ENCODE measurements around the gene MAPK10.

The MAPK10 gene

DNA sequence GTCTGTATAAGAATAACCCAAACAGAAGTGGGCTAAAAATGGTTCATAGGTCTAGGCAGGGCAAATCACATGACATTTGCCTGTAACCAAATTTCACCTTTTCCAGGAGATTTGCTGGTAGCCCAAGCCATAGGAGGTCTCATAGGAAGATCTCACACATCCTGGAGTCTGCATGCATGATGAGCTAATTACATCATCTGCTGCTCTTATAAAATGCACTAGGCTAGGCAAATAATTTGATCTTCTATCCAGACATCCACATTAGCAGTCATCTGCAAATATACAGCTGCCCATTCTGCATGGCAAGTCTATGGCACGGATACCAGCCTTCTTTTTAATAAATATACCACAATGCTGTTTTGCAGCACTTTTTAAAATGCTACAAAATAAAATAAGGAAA lies 87.2 kb downstream of the MAPK10 start:
- no peak for DNase-seq (ENCODE audit: low read depth, low spot score)
- TF ChIP-seq, protein P1, sequence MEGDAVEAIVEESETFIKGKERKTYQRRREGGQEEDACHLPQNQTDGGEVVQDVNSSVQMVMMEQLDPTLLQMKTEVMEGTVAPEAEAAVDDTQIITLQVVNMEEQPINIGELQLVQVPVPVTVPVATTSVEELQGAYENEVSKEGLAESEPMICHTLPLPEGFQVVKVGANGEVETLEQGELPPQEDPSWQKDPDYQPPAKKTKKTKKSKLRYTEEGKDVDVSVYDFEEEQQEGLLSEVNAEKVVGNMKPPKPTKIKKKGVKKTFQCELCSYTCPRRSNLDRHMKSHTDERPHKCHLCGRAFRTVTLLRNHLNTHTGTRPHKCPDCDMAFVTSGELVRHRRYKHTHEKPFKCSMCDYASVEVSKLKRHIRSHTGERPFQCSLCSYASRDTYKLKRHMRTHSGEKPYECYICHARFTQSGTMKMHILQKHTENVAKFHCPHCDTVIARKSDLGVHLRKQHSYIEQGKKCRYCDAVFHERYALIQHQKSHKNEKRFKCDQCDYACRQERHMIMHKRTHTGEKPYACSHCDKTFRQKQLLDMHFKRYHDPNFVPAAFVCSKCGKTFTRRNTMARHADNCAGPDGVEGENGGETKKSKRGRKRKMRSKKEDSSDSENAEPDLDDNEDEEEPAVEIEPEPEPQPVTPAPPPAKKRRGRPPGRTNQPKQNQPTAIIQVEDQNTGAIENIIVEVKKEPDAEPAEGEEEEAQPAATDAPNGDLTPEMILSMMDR (IDR thresholded peaks at IDR 0.05; ENCODE audit: insufficient read depth, low read length, missing control alignments): no peak
- H3K4me3 ChIP-seq (ENCODE audit: low read depth, low read length): no peak overlapping the region
- POLR2A ChIA-PET: no interaction called here
- CTCF ChIA-PET: no interaction called here

DNA sequence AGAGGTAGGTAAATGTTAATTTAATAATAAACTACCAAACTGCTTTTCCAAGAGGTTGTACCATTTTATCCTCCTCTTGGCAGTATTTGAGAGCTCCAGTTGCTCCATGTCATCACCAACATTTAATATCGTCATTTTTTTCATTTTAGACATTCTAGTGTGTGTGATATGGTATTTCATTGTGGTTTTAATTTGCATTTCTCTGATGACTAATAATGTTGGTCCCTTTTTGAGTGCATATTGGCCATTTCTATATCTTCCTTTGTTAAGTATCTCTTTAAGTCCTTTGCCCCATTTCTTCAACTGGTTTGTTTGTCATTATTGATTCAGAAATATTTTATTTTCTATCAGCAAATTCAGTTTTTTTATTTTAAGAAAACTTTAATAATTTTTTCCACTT lies 88.8 kb downstream of the MAPK10 start:
- H3K4me3 ChIP-seq (ENCODE audit: low read depth, low read length): no peak overlapping the region
- ChIA-PET POLR2A (no interaction called here), CTCF (no interaction called here)
- TF ChIP-seq, protein P1 (IDR thresholded peaks at IDR 0.05; ENCODE audit: insufficient read depth, low read length, missing control alignments): no peak
- DNase-seq (ENCODE audit: low read depth, low spot score): no peak

DNA sequence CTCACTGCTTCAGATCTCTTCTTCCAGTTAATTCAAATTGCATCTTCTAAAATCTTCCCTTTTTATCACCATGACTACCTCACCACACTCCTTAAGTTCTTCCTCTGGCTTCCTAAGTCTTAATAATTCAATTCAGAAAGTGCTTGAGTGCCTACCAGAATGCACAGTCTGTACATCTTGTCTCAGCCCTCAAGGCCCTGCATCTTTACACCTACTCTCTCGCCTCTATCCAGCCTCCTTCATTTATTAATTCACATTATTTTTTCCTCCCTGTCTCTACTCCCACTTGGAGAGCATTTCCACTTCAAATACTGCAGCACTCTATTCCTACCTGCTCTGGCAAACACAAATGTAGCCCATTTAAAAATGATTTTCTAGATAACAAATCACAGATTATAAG lies 90.5 kb downstream of the MAPK10 start:
- CTCF ChIA-PET: no interaction called here
- TF ChIP-seq, protein P1 (IDR thresholded peaks at IDR 0.05; ENCODE audit: insufficient read depth, low read length, missing control alignments): no peak
- POLR2A ChIA-PET: no interaction called here
- no peak for DNase-seq (ENCODE audit: low read depth, low spot score)
- no peak overlapping the region for H3K4me3 ChIP-seq (ENCODE audit: low read depth, low read length)

DNA sequence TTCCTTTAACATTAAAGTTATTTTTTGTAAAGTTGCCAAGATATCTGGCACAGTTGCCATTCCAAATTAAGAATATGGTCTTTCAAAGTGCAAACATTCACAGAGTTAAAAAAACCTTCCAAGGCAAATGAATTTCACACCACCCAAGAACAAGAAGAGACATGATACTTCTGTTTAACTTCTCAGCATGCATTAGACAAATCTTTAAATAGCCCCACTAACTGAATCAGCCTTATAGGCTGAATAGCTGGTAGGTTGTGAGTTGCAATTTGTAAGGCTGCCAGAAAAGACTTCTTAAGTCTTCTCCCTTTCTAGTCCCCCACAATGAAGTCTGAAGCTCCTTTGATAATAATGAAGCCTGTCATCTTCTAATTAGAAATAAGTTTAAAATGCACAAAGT lies 95.6 kb downstream of the MAPK10 start:
- ChIA-PET CTCF (no interaction called here), POLR2A (no interaction called here)
- H3K4me3 ChIP-seq (ENCODE audit: low read depth, low read length): no peak overlapping the region
- DNase-seq (ENCODE audit: low read depth, low spot score): no peak
- TF ChIP-seq, protein P1 (IDR thresholded peaks at IDR 0.05; ENCODE audit: insufficient read depth, low read length, missing control alignments): no peak

DNA sequence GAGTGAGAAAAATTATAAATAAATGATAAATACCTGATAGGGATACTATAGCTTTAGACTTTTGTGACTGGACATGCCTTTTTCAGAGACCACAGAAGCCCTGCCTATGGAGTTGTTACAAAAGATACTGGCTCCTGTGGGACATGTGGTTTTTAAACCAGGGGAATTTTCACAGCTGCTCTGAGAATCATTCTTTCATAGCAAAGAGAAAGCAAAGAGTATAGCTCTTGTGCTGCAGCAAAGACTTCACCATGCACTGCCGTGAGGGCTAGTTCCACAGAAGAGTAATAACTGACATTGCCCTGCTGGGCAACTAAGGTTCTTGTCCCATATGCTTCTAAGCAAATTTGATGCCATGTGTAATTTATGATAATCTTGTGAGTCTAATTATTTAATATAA lies 98.2 kb downstream of the MAPK10 start:
- DNase-seq (ENCODE audit: low read depth, low spot score): no peak
- ChIA-PET POLR2A (no interaction called here), CTCF (no interaction called here)
- H3K4me3 ChIP-seq (ENCODE audit: low read depth, low read length): no peak overlapping the region
- TF ChIP-seq, protein P1 (IDR thresholded peaks at IDR 0.05; ENCODE audit: insufficient read depth, low read length, missing control alignments): no peak

DNA sequence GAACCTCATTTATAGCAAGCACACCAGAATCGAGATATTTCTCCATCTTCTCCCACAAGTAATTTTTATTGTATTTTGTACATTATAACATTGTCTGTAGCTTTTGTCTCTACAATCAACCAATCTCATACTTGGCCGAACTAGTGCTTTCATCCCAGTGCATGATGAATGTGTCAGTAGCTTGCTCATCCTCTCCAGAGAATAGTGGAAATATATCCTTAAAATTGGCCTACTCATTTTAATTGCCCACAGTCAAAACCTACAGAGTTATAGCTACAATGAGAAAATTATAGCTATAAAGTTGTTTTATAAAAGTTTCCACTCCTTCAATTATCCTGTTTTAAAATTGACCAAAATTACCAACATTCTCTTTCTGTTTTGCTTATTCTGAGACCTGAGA lies 103.8 kb downstream of the MAPK10 start:
- H3K4me3 ChIP-seq (ENCODE audit: low read depth, low read length): no peak overlapping the region
- ChIA-PET CTCF (no interaction called here), POLR2A (no interaction called here)
- TF ChIP-seq, protein P1 (IDR thresholded peaks at IDR 0.05; ENCODE audit: insufficient read depth, low read length, missing control alignments): no peak
- no peak for DNase-seq (ENCODE audit: low read depth, low spot score)

Data from AG04449 (cell line).